GM18508 (cell line): ENCODE measurements around the gene TIMP1.

Source experiments
- ATAC-seq: cut with Tn5 transposase; IDR thresholded peaks from one replicate; pipeline ENCODE4 v1.9.1; 2021; ENCODE audit warnings: moderate number of reproducible peaks; ENCODE audit not compliant: insufficient read depth, unreplicated experiment

Gene TIMP1

DNA sequence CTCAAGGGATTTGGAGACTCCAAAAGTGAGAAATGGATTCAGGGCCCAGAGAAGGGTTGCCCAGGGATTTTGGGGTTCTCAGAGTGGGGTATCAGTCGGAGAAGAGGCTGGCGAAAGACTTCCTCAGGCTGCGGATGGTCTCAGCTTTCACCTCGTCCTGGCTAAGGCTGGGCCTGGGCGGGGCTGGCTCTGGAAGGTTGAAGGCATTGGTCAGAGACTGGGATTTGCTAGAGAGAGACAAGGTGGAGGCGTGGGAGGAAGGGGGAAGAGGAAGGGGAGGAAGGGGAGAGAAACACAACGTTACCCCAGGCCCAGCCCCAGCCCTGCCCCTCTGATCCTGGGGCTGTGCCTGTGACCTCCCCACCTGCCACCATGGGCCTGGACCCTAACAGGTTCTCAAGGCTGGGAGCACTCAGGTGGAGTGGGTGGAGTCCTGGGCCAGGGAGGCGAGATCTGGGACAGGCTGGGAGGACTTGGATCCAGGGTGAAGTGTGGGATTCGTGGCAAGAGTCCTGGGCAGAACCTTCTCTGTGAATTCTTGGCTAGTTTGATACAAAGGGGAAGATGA lies 9.4 kb upstream of the TIMP1 start:
- no peak for ATAC-seq

DNA sequence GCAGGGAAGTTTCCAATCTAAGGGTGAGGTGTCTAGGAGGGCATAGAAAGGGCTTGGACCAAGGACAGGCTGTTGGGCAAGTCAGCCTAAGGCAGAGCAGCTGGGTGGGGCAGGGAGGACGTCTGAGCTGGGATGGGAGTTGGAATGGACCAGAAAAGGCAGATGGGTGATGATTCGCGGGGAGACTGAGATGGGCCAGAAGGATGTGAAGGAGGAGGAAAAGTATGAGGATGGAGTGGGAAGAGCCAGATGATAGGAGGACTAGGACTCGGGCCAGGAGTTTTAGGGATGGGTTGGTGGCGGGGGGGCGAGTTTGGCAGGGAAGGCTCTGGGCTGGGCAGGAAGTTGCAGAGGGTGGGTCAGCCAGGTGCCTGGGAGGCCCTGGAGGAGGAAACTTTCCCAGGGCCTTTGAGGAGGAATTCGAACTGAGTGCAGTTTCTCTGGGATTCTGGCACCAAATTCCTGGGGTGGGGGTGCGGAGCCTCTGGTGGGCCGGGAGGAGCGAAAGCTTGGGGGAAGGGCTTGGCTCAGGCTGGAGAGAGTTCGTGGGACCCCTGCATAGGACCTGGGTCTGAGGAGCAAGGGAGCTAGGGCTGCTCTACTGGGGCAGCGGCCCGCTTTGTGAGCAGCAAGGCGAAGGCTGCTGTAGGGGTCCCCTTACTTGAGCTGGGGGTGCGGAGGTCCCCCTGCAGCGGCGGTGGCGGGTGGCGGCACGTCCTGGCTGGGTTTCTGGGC lies 8.7 kb upstream of the TIMP1 start:
- no peak for ATAC-seq

DNA sequence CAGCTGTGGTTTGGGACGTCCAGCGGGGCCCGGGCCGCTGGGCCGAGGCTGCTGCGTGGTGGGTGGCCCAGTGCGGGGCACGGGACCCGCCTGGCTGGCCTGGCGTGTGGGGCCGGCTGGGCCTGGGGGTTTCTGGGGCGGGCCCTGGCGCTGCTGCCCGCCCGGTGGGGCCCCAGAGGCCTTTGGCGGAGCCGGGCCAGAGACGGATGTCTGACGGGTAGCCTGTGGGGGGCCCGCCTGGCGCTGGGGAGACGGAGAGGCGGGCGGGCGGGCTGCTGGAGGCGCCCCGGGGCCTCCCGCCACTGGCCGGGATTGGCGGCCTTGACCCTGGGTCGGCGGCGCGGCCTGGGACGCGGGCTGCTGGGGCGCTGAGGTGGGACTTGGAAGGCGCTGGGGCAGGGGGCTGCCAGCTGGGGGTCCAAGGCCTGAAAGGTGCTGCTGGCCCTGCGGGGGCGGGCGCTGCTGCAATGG lies 8.1 kb upstream of the TIMP1 start:
- ATAC-seq: no peak

DNA sequence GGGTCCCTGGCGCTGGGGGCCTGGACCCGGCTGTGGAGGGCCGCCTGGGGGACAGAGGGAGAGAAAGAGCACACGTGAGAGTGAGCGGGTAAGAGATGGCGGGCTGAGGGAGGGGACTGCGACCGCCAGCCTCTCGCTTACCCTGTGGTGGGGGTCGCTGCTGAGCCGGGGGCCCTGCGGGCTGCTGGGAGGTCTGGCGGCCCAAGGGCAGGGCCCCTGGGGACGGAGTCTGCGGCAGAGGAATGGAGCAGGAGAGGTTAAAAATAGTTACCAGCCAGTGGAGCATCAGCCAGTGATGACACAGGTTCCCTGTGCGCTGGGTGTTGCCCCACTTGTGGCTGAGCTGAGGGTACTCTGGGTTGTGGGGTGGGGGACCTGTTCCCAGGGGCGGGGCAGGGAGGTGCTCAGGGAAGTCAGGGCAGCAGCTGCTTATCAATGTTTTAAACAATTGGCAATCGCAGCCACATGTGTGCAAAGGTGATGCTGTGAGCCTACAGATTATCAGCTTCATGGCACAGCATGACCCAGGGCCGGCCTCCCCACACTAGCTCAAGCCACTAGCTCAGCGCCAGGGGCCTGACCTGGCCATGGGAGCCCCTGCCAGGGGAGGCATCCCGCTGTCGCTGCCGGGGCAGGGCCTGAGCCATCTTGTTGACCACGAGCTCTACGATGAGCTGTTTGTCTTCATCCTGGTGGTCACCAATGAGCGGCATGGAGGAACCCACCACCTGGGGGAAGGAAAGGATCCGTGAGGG lies 7.5 kb upstream of the TIMP1 start:
- ATAC-seq: no peak

DNA sequence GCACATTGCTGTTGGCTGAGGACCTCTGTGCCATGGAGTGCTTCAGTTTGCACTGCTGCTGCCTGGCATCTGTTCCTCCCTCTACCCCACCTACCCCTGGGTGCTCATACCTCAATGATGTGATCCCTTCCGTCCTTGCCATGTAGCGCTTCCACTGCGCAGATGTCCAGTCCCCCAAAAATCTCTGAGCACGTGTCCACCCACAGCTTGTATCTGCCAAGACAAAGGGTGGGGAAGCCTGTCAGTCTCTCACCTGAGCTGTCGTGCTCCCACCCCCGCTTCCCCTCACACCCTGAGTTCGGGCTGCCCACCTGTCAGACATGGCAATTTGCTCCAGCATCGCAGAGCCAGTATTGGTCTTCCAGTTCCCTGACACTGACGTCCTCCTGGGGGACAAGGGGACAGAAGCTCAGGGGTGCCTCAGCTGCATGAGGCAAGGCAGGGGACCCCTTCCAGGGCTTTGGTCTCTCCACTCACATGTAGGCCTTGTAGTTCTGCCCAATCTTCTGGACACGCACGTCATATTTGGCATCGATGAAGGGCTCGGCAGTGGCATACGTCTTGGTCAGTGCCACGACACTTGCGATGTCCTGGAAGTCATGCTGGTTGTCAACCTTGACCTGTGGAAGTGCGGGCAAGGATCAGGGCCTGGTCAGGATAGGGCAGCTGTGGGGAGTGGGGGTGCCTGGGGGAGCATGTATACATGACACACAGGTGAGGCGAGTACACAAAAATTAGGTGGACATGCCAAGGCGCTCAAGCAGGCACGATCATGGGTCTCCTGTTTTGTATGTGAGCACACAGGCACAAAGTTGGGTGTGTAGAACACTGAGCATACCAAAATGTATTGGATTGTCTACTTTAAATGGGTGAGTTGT lies 6.0 kb upstream of the TIMP1 start:
- ATAC-seq: no peak

DNA sequence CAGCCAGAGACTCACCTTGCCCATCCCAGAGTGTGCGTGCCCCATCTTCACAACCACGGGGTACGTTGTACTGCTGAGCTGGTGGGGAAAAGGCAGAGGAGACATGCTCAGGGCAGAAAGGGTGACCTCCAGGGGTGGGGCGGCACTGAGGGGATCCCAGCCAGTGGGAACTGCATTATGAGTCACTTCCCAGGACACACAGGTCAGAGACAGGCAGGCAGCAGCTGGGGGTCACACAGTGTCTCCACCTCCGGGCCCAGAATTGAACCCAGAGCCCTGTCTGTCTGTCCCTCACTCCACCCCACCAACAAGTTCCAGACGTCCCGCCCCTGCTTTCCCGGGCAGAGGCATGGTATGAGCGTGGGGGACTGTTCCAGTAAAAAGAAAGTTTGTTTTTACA lies 4.8 kb upstream of the TIMP1 start:
- ATAC-seq: no peak

DNA sequence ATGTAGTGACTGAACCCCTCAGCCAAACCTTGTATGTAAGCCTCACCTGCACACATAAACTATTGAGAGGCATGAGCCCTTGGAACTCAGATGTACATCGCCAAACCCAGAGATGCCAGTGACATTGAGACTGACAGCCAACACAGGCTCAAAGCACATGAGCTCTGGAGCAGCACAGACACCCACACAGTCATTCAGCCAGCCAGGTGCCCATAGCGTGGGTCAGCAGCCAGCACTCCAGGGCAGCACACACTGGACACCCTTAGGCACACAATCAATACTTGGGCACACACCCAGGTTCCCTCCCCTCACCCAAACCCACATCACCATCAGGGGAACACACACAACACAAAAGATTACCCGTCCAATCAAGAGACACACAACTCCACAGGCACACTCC lies 4.3 kb upstream of the TIMP1 start:
- no peak for ATAC-seq

DNA sequence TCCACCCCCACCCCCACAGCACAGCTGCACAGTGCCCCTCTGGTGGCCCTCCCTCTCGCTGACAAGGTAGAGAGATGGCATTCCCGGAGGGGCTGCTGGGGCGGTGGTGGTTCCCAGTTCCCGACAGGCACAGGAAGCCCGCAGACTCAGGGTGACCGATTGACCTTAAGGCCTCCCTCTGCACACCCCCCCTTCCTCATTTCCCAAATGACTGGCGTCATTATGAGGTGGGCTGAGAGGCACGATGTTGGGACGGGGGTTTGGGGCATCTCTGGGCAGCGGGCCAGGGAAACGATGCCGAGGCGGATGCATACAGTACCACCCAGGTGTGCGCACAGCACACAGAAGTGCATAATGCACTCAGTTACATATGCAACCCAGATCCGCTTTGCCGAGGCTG lies 3.5 kb upstream of the TIMP1 start:
- no peak for ATAC-seq

DNA sequence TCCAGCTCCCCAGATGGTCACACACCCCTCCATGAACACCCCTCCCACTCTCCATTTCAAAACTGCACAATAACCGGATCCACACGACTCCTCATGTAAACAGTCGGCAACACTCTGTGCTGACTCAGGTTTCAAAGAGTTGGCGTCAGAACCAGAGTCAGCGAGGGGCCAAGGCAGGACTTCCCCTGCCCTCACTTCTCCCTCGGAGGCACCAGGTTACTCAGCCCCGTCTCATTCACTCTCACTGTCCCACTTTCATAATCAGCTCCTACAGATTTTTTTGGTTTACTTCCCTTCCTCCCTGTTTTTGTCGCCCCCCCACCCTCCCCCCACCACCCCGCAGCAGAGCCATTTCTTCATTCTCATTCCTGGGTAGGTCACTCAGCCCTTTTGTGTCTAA lies 2.7 kb upstream of the TIMP1 start:
- no peak for ATAC-seq

DNA sequence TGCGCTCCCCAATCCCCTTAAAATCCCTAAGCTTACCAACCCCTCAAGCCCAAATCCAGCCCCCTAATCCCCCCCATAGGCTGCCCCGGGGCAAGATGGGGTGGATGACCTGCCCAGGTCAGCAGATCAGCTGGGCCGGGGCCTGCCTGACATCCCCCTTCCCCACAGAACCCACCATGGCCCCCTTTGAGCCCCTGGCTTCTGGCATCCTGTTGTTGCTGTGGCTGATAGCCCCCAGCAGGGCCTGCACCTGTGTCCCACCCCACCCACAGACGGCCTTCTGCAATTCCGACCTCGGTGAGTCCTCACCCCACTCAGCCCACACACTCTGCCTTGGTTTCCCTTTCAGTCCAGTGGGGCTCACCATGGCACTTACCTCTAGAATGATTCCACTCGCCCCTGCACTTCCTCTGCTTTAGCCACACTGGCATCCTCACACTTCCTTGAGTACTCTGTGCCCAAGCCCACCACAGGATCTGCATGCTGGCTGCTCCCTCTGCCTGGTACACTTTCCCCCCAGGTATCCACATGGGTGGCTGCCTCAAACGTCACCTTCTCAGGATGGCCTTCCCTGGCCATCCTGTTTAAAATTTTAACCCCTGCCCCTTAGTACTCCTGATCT lies 1.1 kb downstream of the TIMP1 start:
- ATAC-seq: no peak

DNA sequence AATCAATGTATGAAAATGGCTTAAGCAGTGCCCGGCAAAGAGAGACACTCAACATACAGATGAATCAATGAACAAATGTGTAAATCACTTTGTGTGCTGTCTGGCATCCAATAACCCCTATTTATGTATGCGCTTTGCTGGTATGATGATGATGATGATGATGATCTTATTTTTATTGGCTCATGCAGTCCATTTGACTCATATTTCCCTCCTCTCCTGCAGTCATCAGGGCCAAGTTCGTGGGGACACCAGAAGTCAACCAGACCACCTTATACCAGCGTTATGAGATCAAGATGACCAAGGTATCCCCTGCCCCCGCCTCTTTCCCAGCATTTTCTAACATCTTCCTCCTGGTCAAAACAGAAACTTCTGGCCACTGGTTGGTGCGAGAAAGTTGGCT lies 2.5 kb downstream of the TIMP1 start:
- ATAC-seq: no peak

DNA sequence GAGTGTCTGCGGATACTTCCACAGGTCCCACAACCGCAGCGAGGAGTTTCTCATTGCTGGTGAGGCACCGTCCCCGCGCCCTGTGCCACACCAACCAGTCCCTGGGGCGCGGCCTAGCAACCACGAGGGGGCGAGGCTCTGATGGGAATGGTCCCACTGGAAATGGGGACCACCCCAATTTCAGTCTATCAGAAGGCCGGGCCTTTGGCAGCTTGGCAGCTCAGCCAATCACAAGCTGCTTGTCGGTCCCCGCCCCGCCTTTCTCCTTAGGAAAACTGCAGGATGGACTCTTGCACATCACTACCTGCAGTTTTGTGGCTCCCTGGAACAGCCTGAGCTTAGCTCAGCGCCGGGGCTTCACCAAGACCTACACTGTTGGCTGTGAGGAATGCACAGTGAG lies 3.0 kb downstream of the TIMP1 start:
- ATAC-seq: no peak

DNA sequence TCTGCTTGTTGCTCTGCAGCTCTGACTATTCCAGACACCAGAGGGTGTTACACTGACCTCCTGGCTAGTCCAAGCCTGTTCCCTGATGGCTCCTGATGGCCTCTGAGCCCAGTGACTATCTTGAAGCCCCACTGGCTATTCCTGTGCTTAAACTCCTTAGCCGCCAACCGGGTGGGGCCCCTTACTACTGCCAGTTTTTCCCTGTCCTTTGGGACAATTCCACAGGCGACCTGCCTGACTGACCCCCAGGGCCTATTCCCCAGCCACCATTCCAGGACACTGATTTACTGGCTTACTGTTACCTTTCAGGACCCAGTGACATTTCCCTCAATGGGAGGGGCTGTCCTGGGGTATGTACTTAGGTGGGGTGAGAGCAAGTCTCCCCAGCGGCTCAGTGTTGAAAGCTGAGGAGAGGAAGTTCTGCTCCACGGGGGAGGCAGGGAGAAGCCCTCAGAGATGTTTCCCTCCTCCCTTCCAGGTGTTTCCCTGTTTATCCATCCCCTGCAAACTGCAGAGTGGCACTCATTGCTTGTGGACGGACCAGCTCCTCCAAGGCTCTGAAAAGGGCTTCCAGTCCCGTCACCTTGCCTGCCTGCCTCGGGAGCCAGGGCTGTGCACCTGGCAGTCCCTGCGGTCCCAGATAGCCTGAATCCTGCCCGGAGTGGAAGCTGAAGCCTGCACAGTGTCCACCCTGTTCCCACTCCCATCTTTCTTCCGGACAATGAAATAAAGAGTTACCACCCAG lies 4.0 kb downstream of the TIMP1 start:
- ATAC-seq: no peak

DNA sequence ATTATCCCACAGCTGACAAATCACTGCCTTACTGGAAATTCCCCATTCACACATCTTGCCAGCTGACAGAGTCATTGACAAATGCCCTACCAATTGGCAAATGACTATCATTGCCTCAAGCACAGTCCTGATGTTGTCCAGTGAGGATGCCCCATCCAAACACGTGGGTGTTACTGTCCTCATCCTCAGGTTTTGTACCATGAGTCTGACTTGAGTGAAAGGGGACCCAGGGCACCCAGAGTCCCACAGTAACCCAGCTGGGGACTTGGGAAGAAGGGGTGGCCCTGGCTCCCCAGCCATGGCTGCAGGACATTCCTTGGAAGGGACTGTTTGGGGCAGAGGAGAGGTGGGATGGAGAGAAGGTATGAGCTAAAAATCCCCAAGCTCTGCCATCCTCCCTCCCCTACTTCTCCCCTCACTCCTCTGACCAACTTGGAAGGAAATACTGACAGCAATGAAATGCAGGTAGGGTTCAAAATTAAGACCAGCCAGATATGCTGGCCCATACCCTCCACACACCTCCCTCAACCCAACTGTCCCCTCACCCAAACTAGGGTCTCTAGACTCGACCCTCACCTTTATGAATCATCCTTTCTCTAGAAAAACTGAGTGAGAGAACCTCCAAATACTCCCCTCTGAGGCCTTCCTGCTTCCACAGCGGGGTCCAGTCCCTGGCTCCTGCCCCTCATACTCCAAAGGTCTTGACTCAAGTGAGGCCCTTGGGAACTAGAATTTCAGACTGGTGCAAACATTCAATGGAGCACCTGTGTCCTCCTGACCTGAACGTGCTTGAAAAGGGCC lies 5.1 kb downstream of the TIMP1 start:
- no peak for ATAC-seq

DNA sequence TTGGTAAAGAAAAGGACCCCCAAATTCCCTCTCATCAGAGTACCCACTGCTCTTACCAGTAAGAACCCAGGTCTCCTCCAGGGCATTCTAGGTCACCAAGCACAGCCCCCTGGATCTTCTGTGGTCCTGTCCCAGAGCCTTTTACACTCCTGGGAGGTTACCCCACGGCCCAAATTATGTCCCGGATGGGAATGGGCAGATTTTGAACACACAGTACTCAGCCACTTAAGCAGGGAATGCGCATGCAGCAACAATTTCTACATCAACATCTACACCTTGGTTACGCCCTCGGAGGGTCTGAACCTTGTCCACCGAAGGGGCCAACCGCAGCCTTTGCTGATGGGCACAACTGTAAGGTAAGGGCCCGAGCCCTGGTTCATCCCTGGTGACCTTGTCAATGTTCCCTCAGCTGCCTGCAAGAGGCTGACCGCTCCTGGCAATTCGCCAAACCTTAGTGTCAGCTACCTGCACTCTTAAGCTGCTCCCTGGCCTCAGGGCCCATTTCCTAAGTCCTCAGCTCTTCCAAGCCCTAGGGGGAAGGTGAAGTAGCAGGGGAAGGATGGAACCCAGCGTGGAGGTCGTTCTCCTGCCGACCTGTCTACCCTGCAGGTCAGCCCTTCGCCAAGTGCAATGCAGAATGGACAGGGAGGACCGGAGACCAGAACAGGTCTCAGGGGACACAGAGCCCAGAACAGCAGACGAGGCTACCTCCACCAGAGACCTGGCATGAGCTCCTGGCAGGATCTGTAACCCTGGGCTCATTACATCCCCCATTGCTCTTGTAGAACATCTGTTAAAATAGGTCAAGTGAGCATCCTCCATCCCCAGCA lies 5.9 kb downstream of the TIMP1 start:
- no peak for ATAC-seq

DNA sequence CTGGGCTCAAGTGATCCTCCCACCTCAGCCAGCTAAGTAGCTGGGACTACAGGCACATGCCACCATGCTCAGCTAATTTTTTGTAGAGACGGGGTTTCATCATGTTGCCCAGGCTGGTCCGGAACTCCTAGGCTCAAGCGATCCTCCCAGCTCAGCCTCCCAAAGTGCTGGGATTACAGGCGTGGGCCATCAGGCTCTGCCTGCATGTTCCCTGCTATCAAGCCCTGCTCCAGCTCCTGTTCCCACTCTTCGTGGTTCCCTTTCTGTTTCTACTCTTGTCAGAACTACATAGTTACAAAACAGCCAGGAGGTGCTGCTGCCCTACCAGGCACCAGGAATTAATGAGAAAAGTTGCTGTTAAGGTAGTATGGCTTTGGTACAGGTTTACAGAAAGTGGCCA lies 8.7 kb downstream of the TIMP1 start:
- ATAC-seq: no peak

DNA sequence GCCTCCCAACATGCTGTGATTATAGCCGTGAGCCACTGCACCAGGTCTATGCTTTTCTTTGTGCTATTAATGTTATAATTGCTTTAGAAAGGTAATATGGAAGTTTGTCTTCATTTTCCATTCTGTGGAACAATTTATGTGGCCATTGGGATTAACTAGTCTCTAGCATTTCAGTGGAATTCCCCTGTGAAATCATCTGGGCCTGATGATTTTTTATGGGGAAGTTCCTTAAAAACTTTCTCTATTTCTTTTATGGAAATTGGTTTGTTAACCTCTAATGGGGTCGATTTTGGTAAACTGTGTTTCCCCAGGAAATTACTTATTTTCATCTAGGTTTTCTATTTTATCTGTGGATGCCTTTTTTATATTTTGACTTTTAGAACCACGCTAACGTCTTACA lies 11.3 kb downstream of the TIMP1 start:
- no peak for ATAC-seq

DNA sequence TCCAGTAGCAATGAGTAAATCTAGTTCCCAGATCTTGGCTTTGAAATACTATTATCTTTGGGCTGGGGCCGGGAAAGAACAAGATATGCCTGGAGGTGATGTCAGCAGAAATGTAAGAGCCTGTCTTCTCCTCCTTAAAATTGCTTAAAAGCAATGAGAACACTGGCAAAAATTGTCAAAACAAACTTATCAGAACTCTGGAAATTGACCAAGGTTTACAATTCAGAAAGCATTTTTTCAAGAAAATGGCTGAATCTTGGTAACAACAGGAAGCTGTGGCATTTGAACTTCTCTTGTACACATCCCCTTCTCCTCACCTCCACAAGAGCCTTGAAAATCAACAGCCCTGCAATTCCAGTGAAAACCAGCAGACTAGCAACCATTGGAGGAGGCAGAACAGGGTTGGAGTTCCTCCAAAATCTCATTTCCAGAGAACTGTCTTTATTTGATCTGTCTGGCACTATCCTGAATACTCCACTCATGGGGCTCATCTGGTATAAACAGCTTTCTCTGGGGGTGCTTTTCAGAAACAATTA lies 13.5 kb downstream of the TIMP1 start:
- no peak for ATAC-seq
